ENCODE data around the gene PHYKPL. TPM values are rescaled to one million over a fixed set of nuclear protein-coding genes. Genes with fewer than 3 reads are reported as not detected.

PHYKPL gene
- total and polyA plus RNA-seq, 2 of the 13 experiments (the other 11 are each of a cell fraction or from before 2014, with no cell fraction given) = 18.0 to 78.6 TPM

DNA sequence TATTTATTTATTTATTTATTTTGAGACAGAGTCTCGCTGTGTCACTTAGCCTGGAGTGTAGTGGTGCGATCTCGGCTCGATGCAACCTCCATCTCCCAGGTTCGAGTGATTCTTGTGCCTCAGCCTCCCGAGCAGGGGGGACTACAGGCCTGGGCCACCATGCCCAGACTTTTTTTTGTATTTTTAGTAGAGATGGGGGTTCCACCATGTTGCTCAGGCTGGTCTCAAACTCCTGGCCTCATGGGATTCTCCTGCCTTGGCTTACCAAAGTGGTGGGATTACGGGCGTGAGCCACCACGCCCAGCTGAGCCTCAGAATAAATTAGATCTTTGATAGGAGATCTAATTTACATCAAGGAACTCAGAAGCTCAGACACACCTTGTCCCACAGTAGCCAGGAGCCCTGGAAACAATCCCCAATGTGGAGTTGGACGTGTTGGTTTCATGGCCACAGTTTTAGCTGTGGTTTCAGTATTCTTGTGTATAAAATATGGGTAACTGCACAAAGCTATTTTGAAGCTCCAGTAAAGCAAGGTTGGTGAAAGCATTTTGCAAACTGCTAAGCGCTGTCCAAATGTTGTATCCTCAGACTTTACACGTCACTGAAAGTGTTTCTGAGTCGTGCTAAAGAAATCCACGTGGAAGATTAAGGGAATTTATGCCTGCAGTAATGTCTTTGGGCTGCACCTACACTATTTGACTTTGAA lies 31.2 kb downstream of the PHYKPL start:
- Histone ChIP-seq H3K4me2 (ENCODE audit: low read depth, low read length) (peak overlapping the region; percentile 42; the same call in 1 of the 2 replicates), H3K36me3 (replicated peaks in 1 of 2; ENCODE audit: control insufficient read depth in 1 of 2, insufficient read depth in 2 of 2, low read length in 2 of 2) (peaks cover 0 to 4% of the 10 kb centered on the region in 2 experiments; a peak in 2 of 5 replicates), H3K9ac (ENCODE audit: insufficient read depth, low read depth, low read length) (no peak overlapping the region), H3K9me3 (ENCODE audit: low read length) (no peaks in the 10 kb centered on the region), H3K4me3 (replicated peaks in 1 of 3; ENCODE audit: insufficient read depth in 1 of 3, low read depth in 2 of 3, low read length in 3 of 3) (no peak overlapping the region), H3K4me1 (ENCODE audit: insufficient read depth, low read length) (peaks cover 21% of the 10 kb centered on the region), H4K20me1 (ENCODE audit: insufficient read depth, low read length) (peaks cover 12% of the 10 kb centered on the region), H2AFZ (ENCODE audit: low read length) (no peak overlapping the region), H3K27ac (ENCODE audit: extremely low read length, insufficient read depth, low read length) (no peak overlapping the region), H3K79me2 (ENCODE audit: insufficient read depth, low read length) (peaks cover 19% of the 10 kb centered on the region), H3K27me3 (ENCODE audit: control insufficient read depth in 1 of 2, insufficient read depth in 2 of 2, low read length in 2 of 2) (peaks cover 0 to 7% of the 10 kb centered on the region in 2 experiments; a peak in 1 of 5 replicates)
- intact Hi-C loops (cut with micrococcal nuclease; ENCODE audit: unreplicated experiment) (no loop called here), in situ Hi-C loops (cut with HindIII; ENCODE audit: extremely low pct_ligation_motif_present, low pct_unique_long_range_greater_than_20kb) (no loop called here)
- no TSS peak for BruUV-seq (replicated peaks)
- FAIRE-seq = no peak
- TF ChIP-seq MAFK (conservative IDR thresholded peaks at IDR 0.05 in 1 of 2, IDR thresholded peaks at IDR 0.05 in 1 of 2; ENCODE audit: low read length in 2 of 2) (no peak), KDM2A (CRISPR knock-in tag; IDR thresholded peaks at IDR 0.05; ENCODE audit: borderline replicate concordance, low read depth) (no peak), RBAK (CRISPR knock-in tag; IDR thresholded peaks at IDR 0.05) (no peak)
- TF ChIP-seq, protein P1, sequence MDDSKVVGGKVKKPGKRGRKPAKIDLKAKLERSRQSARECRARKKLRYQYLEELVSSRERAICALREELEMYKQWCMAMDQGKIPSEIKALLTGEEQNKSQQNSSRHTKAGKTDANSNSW (CRISPR knock-in tag; IDR thresholded peaks at IDR 0.05; ENCODE audit: borderline replicate concordance) = no peak
- no peak for ATAC-seq
- WGBS (ENCODE audit: low lambda C conversion rate) = 68% methylated on average over 14 of the region's 14 CpGs
- ChIA-PET POLR2A (no interaction called here), CTCF (ENCODE audit: low intra/inter-chr PET ratio, low total read pairs) (no interaction called here)
- DNase-seq (ENCODE audit: low spot score) = no peak

DNA sequence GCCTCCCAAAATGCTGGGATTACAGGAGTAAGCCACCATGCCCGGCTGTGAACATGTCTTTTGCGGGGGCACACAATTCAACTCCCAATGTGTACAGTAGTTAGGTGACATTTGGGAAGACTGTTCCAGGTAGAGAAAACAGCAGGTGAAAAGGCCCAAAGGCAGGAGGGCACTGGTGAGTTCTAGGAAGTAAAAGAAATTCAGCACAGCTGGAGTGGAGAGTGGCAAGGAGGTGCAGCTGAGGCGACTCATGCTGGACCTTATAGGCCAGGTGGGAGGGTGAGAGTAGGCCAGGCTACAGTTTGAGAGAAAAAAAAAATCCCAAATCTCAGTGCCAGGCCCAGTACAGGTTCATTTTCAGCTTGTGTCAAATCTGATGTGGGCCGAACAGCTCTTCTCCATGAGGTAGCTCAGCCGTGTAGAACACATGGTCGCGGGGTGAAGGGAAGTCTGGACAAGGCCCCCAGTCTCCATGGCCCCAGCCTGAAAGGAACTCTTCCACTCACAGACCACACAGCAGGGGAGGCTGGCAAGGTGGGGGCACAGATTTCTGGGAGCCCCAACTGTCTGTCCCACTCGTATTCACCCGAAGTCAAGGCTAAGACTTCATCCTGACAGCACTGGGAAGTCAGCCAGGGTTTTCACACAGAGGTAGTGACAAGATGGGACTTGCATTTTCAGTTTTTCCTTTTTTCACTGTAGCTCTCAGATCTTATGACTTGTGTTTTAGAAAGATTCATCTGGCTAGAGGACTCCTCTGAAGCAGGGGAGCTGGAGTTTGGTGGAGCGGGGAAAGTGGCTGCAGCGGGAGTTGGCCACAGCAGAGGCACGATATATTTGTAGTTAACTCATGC lies 32.8 kb downstream of the PHYKPL start:
- no peak overlapping the region for H2AFZ ChIP-seq (ENCODE audit: low read length)
- 60% methylated on average over 12 of the region's 12 CpGs for WGBS (ENCODE audit: low lambda C conversion rate)
- no peaks in the 10 kb centered on the region for H4K20me1 ChIP-seq (ENCODE audit: insufficient read depth, low read length)
- intact Hi-C loops (cut with micrococcal nuclease; ENCODE audit: unreplicated experiment) = no loop called here
- POLR2A ChIA-PET = no interaction called here
- H3K27me3 ChIP-seq (ENCODE audit: control insufficient read depth in 1 of 2, insufficient read depth in 2 of 2, low read length in 2 of 2) = peaks cover 0 to 12% of the 10 kb centered on the region in 2 experiments; a peak in 3 of 5 replicates
- no peak for FAIRE-seq
- peaks cover 18% of the 10 kb centered on the region for H3K4me1 ChIP-seq (ENCODE audit: insufficient read depth, low read length)
- in situ Hi-C loops (cut with HindIII; ENCODE audit: extremely low pct_ligation_motif_present, low pct_unique_long_range_greater_than_20kb) = no loop called here
- no peak overlapping the region for H3K9ac ChIP-seq (ENCODE audit: insufficient read depth, low read depth, low read length)
- H3K79me2 ChIP-seq (ENCODE audit: insufficient read depth, low read length) = peaks cover 4% of the 10 kb centered on the region
- BruUV-seq (replicated peaks) = no TSS peak
- no peak for DNase-seq (ENCODE audit: low spot score)
- no peak overlapping the region for H3K4me3 ChIP-seq (replicated peaks in 1 of 3; ENCODE audit: insufficient read depth in 1 of 3, low read depth in 2 of 3, low read length in 3 of 3)
- H3K36me3 ChIP-seq (replicated peaks in 1 of 2; ENCODE audit: control insufficient read depth in 1 of 2, insufficient read depth in 2 of 2, low read length in 2 of 2) = no peaks in the 10 kb centered on the region
- CTCF ChIA-PET (ENCODE audit: low intra/inter-chr PET ratio, low total read pairs) = no interaction called here
- no peaks in the 10 kb centered on the region for H3K9me3 ChIP-seq (ENCODE audit: low read length)
- H3K4me2 ChIP-seq (ENCODE audit: low read depth, low read length) = no peak overlapping the region
- no peak for ATAC-seq
- no peak overlapping the region for H3K27ac ChIP-seq (ENCODE audit: extremely low read length, insufficient read depth, low read length)
- TF ChIP-seq, protein P2, sequence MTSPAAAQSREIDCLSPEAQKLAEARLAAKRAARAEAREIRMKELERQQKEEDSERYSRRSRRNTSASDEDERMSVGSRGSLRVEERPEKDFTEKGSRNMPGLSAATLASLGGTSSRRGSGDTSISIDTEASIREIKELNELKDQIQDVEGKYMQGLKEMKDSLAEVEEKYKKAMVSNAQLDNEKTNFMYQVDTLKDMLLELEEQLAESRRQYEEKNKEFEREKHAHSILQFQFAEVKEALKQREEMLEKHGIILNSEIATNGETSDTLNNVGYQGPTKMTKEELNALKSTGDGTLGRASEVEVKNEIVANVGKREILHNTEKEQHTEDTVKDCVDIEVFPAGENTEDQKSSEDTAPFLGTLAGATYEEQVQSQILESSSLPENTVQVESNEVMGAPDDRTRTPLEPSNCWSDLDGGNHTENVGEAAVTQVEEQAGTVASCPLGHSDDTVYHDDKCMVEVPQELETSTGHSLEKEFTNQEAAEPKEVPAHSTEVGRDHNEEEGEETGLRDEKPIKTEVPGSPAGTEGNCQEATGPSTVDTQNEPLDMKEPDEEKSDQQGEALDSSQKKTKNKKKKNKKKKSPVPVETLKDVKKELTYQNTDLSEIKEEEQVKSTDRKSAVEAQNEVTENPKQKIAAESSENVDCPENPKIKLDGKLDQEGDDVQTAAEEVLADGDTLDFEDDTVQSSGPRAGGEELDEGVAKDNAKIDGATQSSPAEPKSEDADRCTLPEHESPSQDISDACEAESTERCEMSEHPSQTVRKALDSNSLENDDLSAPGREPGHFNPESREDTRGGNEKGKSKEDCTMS (CRISPR knock-in tag; conservative IDR thresholded peaks at IDR 0.05) = no peak
- no peak for TF ChIP-seq ZNF205 (CRISPR knock-in tag; IDR thresholded peaks at IDR 0.05)
- TF ChIP-seq, protein P3, sequence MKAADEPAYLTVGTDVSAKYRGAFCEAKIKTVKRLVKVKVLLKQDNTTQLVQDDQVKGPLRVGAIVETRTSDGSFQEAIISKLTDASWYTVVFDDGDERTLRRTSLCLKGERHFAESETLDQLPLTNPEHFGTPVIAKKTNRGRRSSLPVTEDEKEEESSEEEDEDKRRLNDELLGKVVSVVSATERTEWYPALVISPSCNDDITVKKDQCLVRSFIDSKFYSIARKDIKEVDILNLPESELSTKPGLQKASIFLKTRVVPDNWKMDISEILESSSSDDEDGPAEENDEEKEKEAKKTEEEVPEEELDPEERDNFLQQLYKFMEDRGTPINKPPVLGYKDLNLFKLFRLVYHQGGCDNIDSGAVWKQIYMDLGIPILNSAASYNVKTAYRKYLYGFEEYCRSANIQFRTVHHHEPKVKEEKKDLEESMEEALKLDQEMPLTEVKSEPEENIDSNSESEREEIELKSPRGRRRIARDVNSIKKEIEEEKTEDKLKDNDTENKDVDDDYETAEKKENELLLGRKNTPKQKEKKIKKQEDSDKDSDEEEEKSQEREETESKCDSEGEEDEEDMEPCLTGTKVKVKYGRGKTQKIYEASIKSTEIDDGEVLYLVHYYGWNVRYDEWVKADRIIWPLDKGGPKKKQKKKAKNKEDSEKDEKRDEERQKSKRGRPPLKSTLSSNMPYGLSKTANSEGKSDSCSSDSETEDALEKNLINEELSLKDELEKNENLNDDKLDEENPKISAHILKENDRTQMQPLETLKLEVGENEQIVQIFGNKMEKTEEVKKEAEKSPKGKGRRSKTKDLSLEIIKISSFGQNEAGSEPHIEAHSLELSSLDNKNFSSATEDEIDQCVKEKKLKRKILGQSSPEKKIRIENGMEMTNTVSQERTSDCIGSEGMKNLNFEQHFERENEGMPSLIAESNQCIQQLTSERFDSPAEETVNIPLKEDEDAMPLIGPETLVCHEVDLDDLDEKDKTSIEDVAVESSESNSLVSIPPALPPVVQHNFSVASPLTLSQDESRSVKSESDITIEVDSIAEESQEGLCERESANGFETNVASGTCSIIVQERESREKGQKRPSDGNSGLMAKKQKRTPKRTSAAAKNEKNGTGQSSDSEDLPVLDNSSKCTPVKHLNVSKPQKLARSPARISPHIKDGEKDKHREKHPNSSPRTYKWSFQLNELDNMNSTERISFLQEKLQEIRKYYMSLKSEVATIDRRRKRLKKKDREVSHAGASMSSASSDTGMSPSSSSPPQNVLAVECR (CRISPR knock-in tag; IDR thresholded peaks at IDR 0.05; ENCODE audit: borderline replicate concordance) = no peak
- no peak for TF ChIP-seq ZKSCAN1 (IDR thresholded peaks at IDR 0.05; ENCODE audit: low read length)
- TF ChIP-seq HOXD1 (CRISPR knock-in tag; IDR thresholded peaks at IDR 0.05) = no peak
